Neural cell (in vitro differentiated cells): ENCODE results near the gene CRACDL. TPM values are rescaled to one million over a fixed set of nuclear protein-coding genes. Genes with fewer than 3 reads are reported as not detected.

ENCODE experiments used
- H2AFZ ChIP-seq: fragments of 200-600, 300-800 bp; sonication (generic), shearing (Covaris generic); 2 replicates; pipeline ENCODE4 v1.6.0; 2014; ENCODE audit warnings: low read depth, mild to moderate bottlenecking, antibody characterized with exemption, low read length, moderate library complexity
- H3F3A ChIP-seq: fragments of 200-600 bp; shearing (Covaris generic); 2 replicates; pipeline ENCODE4 v1.6.1; 2016; ENCODE audit warnings: mild to moderate bottlenecking, moderate library complexity, mixed read lengths, antibody characterized with exemption, low read length; ENCODE audit not compliant: insufficient read depth, poor library complexity, severe bottlenecking
- H3K27ac ChIP-seq: fragments of 200-600, 300-800 bp; sonication (generic), shearing (Covaris generic); 2 replicates; pipeline ENCODE4 v1.5.1; 2014; ENCODE audit warnings: mild to moderate bottlenecking, low read length, moderate library complexity
- H3K27me3 ChIP-seq: fragments of 300-800, 200-600 bp; sonication (generic), shearing (Covaris generic); 2 replicates; pipeline ENCODE4 v1.6.0; 2014; ENCODE audit warnings: mild to moderate bottlenecking, low read depth, low read length, moderate library complexity; ENCODE audit not compliant: insufficient read depth
- H3K36me3 ChIP-seq: fragments of 300-800, 200-600 bp; sonication (generic), shearing (Covaris generic); 2 replicates; pipeline ENCODE4 v1.5.1; 2014; ENCODE audit warnings: mild to moderate bottlenecking, antibody characterized with exemption, low read length, moderate library complexity; ENCODE audit not compliant: insufficient read depth
- H3K4me2 ChIP-seq: fragments of 300-800, 200-600 bp; sonication (generic), shearing (Covaris generic); 2 replicates; pipeline ENCODE4 v1.6.0; 2014; ENCODE audit warnings: mild to moderate bottlenecking, low read length
- H3K4me3 ChIP-seq: fragments of 300-800, 200-600 bp; sonication (generic), shearing (Covaris generic); 2 replicates; pipeline ENCODE4 v1.5.1; 2014; ENCODE audit warnings: mild to moderate bottlenecking, low read length, moderate library complexity
- H3K79me2 ChIP-seq: fragments of 200-600 bp; shearing (Covaris generic); replicated peaks from 2 replicates; pipeline ENCODE4 v1.6.0; 2014; ENCODE audit warnings: mild to moderate bottlenecking, low read length, moderate library complexity; ENCODE audit not compliant: insufficient read depth
- H3K9ac ChIP-seq: fragments of 300-800, 200-600 bp; sonication (generic), shearing (Covaris generic); 2 replicates; pipeline ENCODE4 v1.6.1; 2016; ENCODE audit warnings: mild to moderate bottlenecking, low read length, mixed read lengths
- H3K9me2 ChIP-seq: fragments of 200-600 bp; shearing (Covaris generic); 2 replicates; pipeline ENCODE4 v1.6.1; 2016; ENCODE audit warnings: mild to moderate bottlenecking, low read length, mixed read lengths; ENCODE audit not compliant: insufficient read depth
- H3K9me3 ChIP-seq: fragments of 200-600, 300-800 bp; sonication (generic), shearing (Covaris generic); 2 replicates; pipeline ENCODE4 v1.6.1; 2016; ENCODE audit warnings: mild to moderate bottlenecking, mixed run types, low read length, moderate library complexity, mixed read lengths
- H4K20me1 ChIP-seq: fragments of 200-600 bp; shearing (Covaris generic); 2 replicates; pipeline ENCODE4 v1.6.1; 2016; ENCODE audit warnings: mild to moderate bottlenecking, mixed run types; ENCODE audit not compliant: insufficient read depth
- CTCF ChIP-seq: fragments of 450-650 bp; IDR thresholded peaks from 2 replicates; pipeline ENCODE4 v1.5.1; 2014; ENCODE audit warnings: antibody characterized with exemption, mild to moderate bottlenecking, moderate library complexity; ENCODE audit not compliant: poor library complexity, severe bottlenecking
- EP300 ChIP-seq: fragments of 450-650 bp; conservative IDR thresholded peaks from 2 replicates; pipeline ENCODE4 v1.6.1; 2014; ENCODE audit warnings: antibody characterized with exemption, mild to moderate bottlenecking, moderate library complexity; ENCODE audit not compliant: poor library complexity, severe bottlenecking
- EZH2 ChIP-seq: fragments of 200-600, 300-800 bp; shearing (Covaris generic), sonication (generic); IDR thresholded peaks from 2 replicates; pipeline ENCODE4 v1.6.1; 2014; ENCODE audit warnings: antibody characterized with exemption, low read length, borderline replicate concordance, mild to moderate bottlenecking; ENCODE audit not compliant: insufficient read depth, poor library complexity, severe bottlenecking
- MXI1 ChIP-seq: fragments of 450-650 bp; conservative IDR thresholded peaks from 2 replicates; pipeline ENCODE4 v1.6.1; 2014; ENCODE audit warnings: antibody characterized with exemption, mild to moderate bottlenecking; ENCODE audit not compliant: poor library complexity, severe bottlenecking
- POLR2AphosphoS5 ChIP-seq: IDR thresholded peaks from 2 replicates; pipeline ENCODE4 v1.6.1; 2012
- RAD21 ChIP-seq: fragments of 450-650 bp; conservative IDR thresholded peaks from 2 replicates; pipeline ENCODE4 v1.6.1; 2014; ENCODE audit warnings: antibody characterized with exemption, mild to moderate bottlenecking, moderate library complexity
- REST ChIP-seq: IDR thresholded peaks from 2 replicates; pipeline ENCODE4 v1.6.1; 2012; ENCODE audit warnings: borderline replicate concordance
- SMC3 ChIP-seq: fragments of 450-650 bp; conservative IDR thresholded peaks from 2 replicates; pipeline ENCODE4 v1.6.1; 2014; ENCODE audit warnings: antibody characterized with exemption, mild to moderate bottlenecking, moderate library complexity; ENCODE audit not compliant: poor library complexity
- TAF1 ChIP-seq: IDR thresholded peaks from 2 replicates; pipeline ENCODE4 v1.6.1; 2012; ENCODE audit warnings: low read depth
- polyA plus RNA-seq: library from polyadenylated mRNA; depleted of rRNA; stranded (reverse); fragments of >200 nt; gene quantifications from 2 replicates; pipeline ENCODE4 v1.2.3, GENCODE V29; 2014

CRACDL gene
- polyA plus RNA-seq, 1 donor from 2014 or later, result 0.85 TPM

GRCh38 chr2:98886066-98886554 is 49.9 kb downstream of the CRACDL start:
- Histone ChIP-seq H4K20me1 (no peaks in the 10 kb centered on the region), H3K9me2 (no peaks in the 10 kb centered on the region), H3K36me3 (no peaks in the 10 kb centered on the region), H3K4me2 (no peak overlapping the region), H3K27me3 (no peaks in the 10 kb centered on the region), H3K79me2 (no peaks in the 10 kb centered on the region), H2AFZ (no peak overlapping the region), H3F3A (no peaks in the 10 kb centered on the region), H3K9ac (no peak overlapping the region), H3K27ac (no peak overlapping the region), H3K4me3 (no peak overlapping the region), H3K9me3 (no peaks in the 10 kb centered on the region)
- no peak for TF ChIP-seq POLR2AphosphoS5
- TF ChIP-seq EP300, result no peak
- no peak for TF ChIP-seq EZH2
- no peak for TF ChIP-seq TAF1
- TF ChIP-seq MXI1, result no peak
- TF ChIP-seq REST, result no peak
- TF ChIP-seq RAD21, result no peak
- no peak for TF ChIP-seq CTCF
- TF ChIP-seq SMC3, result no peak

GRCh38 chr2:98884658-98885057 is 51.4 kb downstream of the CRACDL start:
- H3K9me3 ChIP-seq, result no peaks in the 10 kb centered on the region
- H2AFZ ChIP-seq, result no peak overlapping the region
- H3K27ac ChIP-seq, result no peak overlapping the region
- H4K20me1 ChIP-seq, result no peaks in the 10 kb centered on the region
- no peak for TF ChIP-seq POLR2AphosphoS5
- TF ChIP-seq RAD21, result no peak
- TF ChIP-seq REST, result no peak
- no peak for TF ChIP-seq SMC3
- no peak for TF ChIP-seq CTCF
- TF ChIP-seq EP300, result no peak
- no peak for TF ChIP-seq EZH2
- TF ChIP-seq TAF1, result no peak
- no peak for TF ChIP-seq MXI1
- H3K27me3 ChIP-seq, result no peaks in the 10 kb centered on the region
- H3K4me3 ChIP-seq, result no peak overlapping the region
- H3K9me2 ChIP-seq, result no peaks in the 10 kb centered on the region
- no peaks in the 10 kb centered on the region for H3K36me3 ChIP-seq
- H3K9ac ChIP-seq, result no peak overlapping the region
- no peaks in the 10 kb centered on the region for H3K79me2 ChIP-seq
- no peaks in the 10 kb centered on the region for H3F3A ChIP-seq
- no peak overlapping the region for H3K4me2 ChIP-seq
